ENCODE results near the gene PLXNA4.

DNA sequence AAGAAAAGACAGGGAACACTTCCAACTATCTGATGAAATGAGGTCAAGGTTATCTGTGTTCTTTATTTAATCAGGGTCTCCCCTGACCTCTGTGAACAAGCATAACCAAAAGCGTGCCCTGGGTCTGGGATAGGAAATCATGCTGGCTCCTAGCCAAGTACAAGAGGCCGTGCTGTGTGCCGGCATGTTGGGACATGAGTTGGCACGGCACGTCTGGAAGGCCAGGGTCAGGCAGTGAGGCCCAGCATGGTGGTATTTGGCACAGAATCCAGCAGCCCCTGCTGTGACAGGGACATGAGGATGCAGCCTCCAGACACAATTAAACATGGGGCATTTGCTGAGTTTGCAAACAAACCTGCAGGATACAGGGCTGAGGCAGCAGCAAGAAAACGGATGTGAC, 320.4 kb downstream of the PLXNA4 start:
- TF ChIP-seq, protein P1, sequence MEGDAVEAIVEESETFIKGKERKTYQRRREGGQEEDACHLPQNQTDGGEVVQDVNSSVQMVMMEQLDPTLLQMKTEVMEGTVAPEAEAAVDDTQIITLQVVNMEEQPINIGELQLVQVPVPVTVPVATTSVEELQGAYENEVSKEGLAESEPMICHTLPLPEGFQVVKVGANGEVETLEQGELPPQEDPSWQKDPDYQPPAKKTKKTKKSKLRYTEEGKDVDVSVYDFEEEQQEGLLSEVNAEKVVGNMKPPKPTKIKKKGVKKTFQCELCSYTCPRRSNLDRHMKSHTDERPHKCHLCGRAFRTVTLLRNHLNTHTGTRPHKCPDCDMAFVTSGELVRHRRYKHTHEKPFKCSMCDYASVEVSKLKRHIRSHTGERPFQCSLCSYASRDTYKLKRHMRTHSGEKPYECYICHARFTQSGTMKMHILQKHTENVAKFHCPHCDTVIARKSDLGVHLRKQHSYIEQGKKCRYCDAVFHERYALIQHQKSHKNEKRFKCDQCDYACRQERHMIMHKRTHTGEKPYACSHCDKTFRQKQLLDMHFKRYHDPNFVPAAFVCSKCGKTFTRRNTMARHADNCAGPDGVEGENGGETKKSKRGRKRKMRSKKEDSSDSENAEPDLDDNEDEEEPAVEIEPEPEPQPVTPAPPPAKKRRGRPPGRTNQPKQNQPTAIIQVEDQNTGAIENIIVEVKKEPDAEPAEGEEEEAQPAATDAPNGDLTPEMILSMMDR (conservative IDR thresholded peaks at IDR 0.05; ENCODE audit: low read depth in 2 of 2) = no peak
- TF ChIP-seq POLR2AphosphoS5 (IDR thresholded peaks at IDR 0.05; ENCODE audit: low read depth) = no peak
- no peak for TF ChIP-seq EZH2 (IDR thresholded peaks at IDR 0.05; ENCODE audit: low read depth, unreplicated experiment)
- TF ChIP-seq JUNB (IDR thresholded peaks at IDR 0.05; ENCODE audit: unreplicated experiment) = no peak
- no peak for TF ChIP-seq EZH2phosphoT487 (IDR thresholded peaks at IDR 0.05; ENCODE audit: unreplicated experiment)
- TF ChIP-seq CREB1 (CRISPR knock-in tag; IDR thresholded peaks at IDR 0.05; ENCODE audit: low read depth) = no peak
- TF ChIP-seq, protein P2, sequence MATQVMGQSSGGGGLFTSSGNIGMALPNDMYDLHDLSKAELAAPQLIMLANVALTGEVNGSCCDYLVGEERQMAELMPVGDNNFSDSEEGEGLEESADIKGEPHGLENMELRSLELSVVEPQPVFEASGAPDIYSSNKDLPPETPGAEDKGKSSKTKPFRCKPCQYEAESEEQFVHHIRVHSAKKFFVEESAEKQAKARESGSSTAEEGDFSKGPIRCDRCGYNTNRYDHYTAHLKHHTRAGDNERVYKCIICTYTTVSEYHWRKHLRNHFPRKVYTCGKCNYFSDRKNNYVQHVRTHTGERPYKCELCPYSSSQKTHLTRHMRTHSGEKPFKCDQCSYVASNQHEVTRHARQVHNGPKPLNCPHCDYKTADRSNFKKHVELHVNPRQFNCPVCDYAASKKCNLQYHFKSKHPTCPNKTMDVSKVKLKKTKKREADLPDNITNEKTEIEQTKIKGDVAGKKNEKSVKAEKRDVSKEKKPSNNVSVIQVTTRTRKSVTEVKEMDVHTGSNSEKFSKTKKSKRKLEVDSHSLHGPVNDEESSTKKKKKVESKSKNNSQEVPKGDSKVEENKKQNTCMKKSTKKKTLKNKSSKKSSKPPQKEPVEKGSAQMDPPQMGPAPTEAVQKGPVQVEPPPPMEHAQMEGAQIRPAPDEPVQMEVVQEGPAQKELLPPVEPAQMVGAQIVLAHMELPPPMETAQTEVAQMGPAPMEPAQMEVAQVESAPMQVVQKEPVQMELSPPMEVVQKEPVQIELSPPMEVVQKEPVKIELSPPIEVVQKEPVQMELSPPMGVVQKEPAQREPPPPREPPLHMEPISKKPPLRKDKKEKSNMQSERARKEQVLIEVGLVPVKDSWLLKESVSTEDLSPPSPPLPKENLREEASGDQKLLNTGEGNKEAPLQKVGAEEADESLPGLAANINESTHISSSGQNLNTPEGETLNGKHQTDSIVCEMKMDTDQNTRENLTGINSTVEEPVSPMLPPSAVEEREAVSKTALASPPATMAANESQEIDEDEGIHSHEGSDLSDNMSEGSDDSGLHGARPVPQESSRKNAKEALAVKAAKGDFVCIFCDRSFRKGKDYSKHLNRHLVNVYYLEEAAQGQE (IDR thresholded peaks at IDR 0.05; ENCODE audit: unreplicated experiment) = no peak
- TF ChIP-seq ZNF114 (CRISPR knock-in tag; IDR thresholded peaks at IDR 0.05) = no peak
- TF ChIP-seq, protein P3, sequence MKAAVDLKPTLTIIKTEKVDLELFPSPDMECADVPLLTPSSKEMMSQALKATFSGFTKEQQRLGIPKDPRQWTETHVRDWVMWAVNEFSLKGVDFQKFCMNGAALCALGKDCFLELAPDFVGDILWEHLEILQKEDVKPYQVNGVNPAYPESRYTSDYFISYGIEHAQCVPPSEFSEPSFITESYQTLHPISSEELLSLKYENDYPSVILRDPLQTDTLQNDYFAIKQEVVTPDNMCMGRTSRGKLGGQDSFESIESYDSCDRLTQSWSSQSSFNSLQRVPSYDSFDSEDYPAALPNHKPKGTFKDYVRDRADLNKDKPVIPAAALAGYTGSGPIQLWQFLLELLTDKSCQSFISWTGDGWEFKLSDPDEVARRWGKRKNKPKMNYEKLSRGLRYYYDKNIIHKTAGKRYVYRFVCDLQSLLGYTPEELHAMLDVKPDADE (IDR thresholded peaks at IDR 0.05) = no peak
- no peak for TF ChIP-seq NANOG (IDR thresholded peaks at IDR 0.05; ENCODE audit: borderline replicate concordance)
- TF ChIP-seq, protein P4, sequence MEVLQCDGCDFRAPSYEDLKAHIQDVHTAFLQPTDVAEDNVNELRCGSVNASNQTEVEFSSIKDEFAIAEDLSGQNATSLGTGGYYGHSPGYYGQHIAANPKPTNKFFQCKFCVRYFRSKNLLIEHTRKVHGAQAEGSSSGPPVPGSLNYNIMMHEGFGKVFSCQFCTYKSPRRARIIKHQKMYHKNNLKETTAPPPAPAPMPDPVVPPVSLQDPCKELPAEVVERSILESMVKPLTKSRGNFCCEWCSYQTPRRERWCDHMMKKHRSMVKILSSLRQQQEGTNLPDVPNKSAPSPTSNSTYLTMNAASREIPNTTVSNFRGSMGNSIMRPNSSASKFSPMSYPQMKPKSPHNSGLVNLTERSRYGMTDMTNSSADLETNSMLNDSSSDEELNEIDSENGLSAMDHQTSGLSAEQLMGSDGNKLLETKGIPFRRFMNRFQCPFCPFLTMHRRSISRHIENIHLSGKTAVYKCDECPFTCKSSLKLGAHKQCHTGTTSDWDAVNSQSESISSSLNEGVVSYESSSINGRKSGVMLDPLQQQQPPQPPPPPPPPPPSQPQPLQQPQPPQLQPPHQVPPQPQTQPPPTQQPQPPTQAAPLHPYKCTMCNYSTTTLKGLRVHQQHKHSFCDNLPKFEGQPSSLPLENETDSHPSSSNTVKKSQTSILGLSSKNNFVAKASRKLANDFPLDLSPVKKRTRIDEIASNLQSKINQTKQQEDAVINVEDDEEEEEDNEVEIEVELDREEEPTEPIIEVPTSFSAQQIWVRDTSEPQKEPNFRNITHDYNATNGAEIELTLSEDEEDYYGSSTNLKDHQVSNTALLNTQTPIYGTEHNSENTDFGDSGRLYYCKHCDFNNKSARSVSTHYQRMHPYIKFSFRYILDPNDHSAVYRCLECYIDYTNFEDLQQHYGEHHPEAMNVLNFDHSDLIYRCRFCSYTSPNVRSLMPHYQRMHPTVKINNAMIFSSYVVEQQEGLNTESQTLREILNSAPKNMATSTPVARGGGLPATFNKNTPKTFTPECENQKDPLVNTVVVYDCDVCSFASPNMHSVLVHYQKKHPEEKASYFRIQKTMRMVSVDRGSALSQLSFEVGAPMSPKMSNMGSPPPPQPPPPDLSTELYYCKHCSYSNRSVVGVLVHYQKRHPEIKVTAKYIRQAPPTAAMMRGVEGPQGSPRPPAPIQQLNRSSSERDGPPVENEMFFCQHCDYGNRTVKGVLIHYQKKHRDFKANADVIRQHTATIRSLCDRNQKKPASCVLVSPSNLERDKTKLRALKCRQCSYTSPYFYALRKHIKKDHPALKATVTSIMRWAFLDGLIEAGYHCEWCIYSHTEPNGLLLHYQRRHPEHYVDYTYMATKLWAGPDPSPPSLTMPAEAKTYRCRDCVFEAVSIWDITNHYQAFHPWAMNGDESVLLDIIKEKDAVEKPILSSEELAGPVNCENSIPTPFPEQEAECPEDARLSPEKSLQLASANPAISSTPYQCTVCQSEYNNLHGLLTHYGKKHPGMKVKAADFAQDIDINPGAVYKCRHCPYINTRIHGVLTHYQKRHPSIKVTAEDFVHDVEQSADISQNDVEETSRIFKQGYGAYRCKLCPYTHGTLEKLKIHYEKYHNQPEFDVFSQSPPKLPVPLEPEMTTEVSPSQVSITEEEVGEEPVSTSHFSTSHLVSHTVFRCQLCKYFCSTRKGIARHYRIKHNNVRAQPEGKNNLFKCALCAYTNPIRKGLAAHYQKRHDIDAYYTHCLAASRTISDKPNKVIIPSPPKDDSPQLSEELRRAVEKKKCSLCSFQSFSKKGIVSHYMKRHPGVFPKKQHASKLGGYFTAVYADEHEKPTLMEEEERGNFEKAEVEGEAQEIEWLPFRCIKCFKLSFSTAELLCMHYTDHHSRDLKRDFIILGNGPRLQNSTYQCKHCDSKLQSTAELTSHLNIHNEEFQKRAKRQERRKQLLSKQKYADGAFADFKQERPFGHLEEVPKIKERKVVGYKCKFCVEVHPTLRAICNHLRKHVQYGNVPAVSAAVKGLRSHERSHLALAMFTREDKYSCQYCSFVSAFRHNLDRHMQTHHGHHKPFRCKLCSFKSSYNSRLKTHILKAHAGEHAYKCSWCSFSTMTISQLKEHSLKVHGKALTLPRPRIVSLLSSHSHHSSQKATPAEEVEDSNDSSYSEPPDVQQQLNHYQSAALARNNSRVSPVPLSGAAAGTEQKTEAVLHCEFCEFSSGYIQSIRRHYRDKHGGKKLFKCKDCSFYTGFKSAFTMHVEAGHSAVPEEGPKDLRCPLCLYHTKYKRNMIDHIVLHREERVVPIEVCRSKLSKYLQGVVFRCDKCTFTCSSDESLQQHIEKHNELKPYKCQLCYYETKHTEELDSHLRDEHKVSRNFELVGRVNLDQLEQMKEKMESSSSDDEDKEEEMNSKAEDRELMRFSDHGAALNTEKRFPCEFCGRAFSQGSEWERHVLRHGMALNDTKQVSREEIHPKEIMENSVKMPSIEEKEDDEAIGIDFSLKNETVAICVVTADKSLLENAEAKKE (CRISPR knock-in tag; IDR thresholded peaks at IDR 0.05) = no peak
- TF ChIP-seq ZNF331 (CRISPR knock-in tag; IDR thresholded peaks at IDR 0.05; ENCODE audit: low read depth) = no peak
- TF ChIP-seq STAT1 (IDR thresholded peaks at IDR 0.05; ENCODE audit: unreplicated experiment) = no peak

Data from GM23338 (cell line).